Gastrocnemius medialis (tissue), 4 donors: Measurements from ENCODE around the gene CES1. TPM values are rescaled to one million over a fixed set of nuclear protein-coding genes. Genes with fewer than 3 reads are reported as not detected.

Experiments used
- total RNA-seq, 4 donors: library from RNA; depleted of rRNA; stranded (reverse); fragments of >200 nt; gene quantifications; one replicate each; pipeline versions ENCODE4 v1.1.0 to v1.2.3, GENCODE V29; 2016

The CES1 gene
- total RNA-seq, 4 donors from 2014 or later, result 2.2 to 5.1 (median 3.1) TPM

Other genes starting within 250 kb of the CES1 start
- not detected for gene SLC6A2, start 177.1 kb downstream of the CES1 start, total RNA-seq
- not detected for gene CES5A, start 42.3 kb upstream of the CES1 start, total RNA-seq